Measurements from ENCODE around the gene TPSB2. TPM values are rescaled to one million over a fixed set of nuclear protein-coding genes. Genes with fewer than 3 reads are reported as not detected.
"Not testable (repeated sequence)": the region's sequence is repeated elsewhere in the genome, so short reads cannot be mapped to it uniquely, and the experiment has no call there.

Gene TPSB2
- total and polyA plus RNA-seq, 10 donors = 0.29 to 8.2 (median 1.1) TPM; not detected in 4

GRCh38 chr16:1273816-1274215 lies 43.8 kb upstream of the TPSB2 start:
- Histone ChIP-seq H3K4me3 (no peak overlapping the region), H3K27me3 (replicated peaks in 1 of 7) (peaks cover 0 to 87% (median 43%) of the 10 kb centered on the region in 7 donors), H3K9me3 (no peaks in the 10 kb centered on the region), H3K36me3 (no peaks in the 10 kb centered on the region), H3K4me1 (peaks cover 0 to 19% (median 6%) of the 10 kb centered on the region in 6 donors), H3K27ac (no peak overlapping the region)
- TF ChIP-seq POLR2A (IDR thresholded peaks at IDR 0.05) = no peak
- no peak for TF ChIP-seq CTCF (IDR thresholded peaks at IDR 0.05 in 8 of 11, conservative IDR thresholded peaks at IDR 0.05 in 3 of 11)
- no peak for TF ChIP-seq POLR2AphosphoS5 (IDR thresholded peaks at IDR 0.05)
- no peak for DNase-seq
- intact Hi-C loops (cut with DNase I; ENCODE audit: low total_unique reads) = no loop called here
- WGBS, 5 donors = 87 to 95% (median 93%) methylated on average over 7 to 15 of the region's 15 CpGs

- intact Hi-C loops (cut with DNase I; ENCODE audit: low total_unique reads) = no loop called here
- Histone ChIP-seq H3K9me3 (no peaks in the 10 kb centered on the region), H3K4me3 (no peak overlapping the region), H3K36me3 (no peaks in the 10 kb centered on the region), H3K27me3 (replicated peaks in 1 of 7) (peaks cover 0 to 77% (median 31%) of the 10 kb centered on the region in 7 donors), H3K27ac (no peak overlapping the region), H3K4me1 (peaks cover 0 to 11% (median 6%) of the 10 kb centered on the region in 6 donors)
- TF ChIP-seq POLR2A (IDR thresholded peaks at IDR 0.05) = no peak
- no peak for TF ChIP-seq POLR2AphosphoS5 (IDR thresholded peaks at IDR 0.05)
- TF ChIP-seq CTCF (IDR thresholded peaks at IDR 0.05 in 8 of 11, conservative IDR thresholded peaks at IDR 0.05 in 3 of 11) = no peak
- 71 to 76% (median 72%) methylated on average over 5 to 9 of the region's 9 CpGs for WGBS, 5 donors
- peak; percentile 62 for DNase-seq
These were observed 42.6 kb upstream of the TPSB2 start for GRCh38 chr16:1272453-1273198.

GRCh38 chr16:1271724-1272413 lies 41.9 kb upstream of the TPSB2 start:
- H3K4me3 ChIP-seq; intact Hi-C loops (cut with DNase I; ENCODE audit: low total_unique reads); H3K27ac ChIP-seq; H3K36me3 ChIP-seq; H3K9me3 ChIP-seq: not testable (repeated sequence)
- H3K4me1 ChIP-seq = peaks cover 0 to 11% (median 6%) of the 10 kb centered on the region in 6 donors
- WGBS, 5 donors = 20 to 38% (median 26%) methylated on average over 9 to 19 of the region's 19 CpGs
- TF ChIP-seq POLR2AphosphoS5 (IDR thresholded peaks at IDR 0.05) = peak in 1 of 3 donors; percentile 22
- peak; percentile 61 for DNase-seq
- peaks cover 0 to 69% (median 23%) of the 10 kb centered on the region in 7 donors for H3K27me3 ChIP-seq (replicated peaks in 1 of 7)

GRCh38 chr16:1271380-1271723 lies 41.4 kb upstream of the TPSB2 start:
- DNase-seq = no peak
- WGBS, 5 donors = 74 to 87% (median 84%) methylated on average over 12 of the region's 12 CpGs

GRCh38 chr16:1269418-1269817 lies 39.4 kb upstream of the TPSB2 start:
- intact Hi-C loops (cut with DNase I; ENCODE audit: low total_unique reads); H3K4me3 ChIP-seq; DNase-seq; H3K27ac ChIP-seq; H3K36me3 ChIP-seq; H3K9me3 ChIP-seq: not testable (repeated sequence)
- Histone ChIP-seq H3K27me3 (replicated peaks in 1 of 7) (peaks cover 0 to 58% (median 14%) of the 10 kb centered on the region in 7 donors), H3K4me1 (peaks cover 0 to 11% (median 6%) of the 10 kb centered on the region in 6 donors)
- 90 to 94% (median 92%) methylated on average over 7 of the region's 7 CpGs for WGBS, 5 donors

More at GRCh38 chr16:1271380-1271723, 41.4 kb upstream of the TPSB2 start:
- TF ChIP-seq POLR2AphosphoS5 (IDR thresholded peaks at IDR 0.05) (no peak), POLR2A (IDR thresholded peaks at IDR 0.05) (no peak), CTCF (IDR thresholded peaks at IDR 0.05 in 8 of 11, conservative IDR thresholded peaks at IDR 0.05 in 3 of 11) (no peak)
- Histone ChIP-seq H3K27me3 (replicated peaks in 1 of 7) (peaks cover 0 to 68% (median 21%) of the 10 kb centered on the region in 7 donors), H3K36me3 (no peaks in the 10 kb centered on the region), H3K4me1 (peaks cover 0 to 11% (median 6%) of the 10 kb centered on the region in 6 donors), H3K9me3 (no peaks in the 10 kb centered on the region), H3K4me3 (no peak overlapping the region), H3K27ac (no peak overlapping the region)
- intact Hi-C loops (cut with DNase I; ENCODE audit: low total_unique reads) = no loop called here
